ENCODE results near the gene UVSSA.
"Not testable (repeated sequence)": the region's sequence is repeated elsewhere in the genome, so short reads cannot be mapped to it uniquely, and the experiment has no call there.

Gene UVSSA

GRCh38 chr4:1331591-1332353, 15.2 kb upstream of the UVSSA start:
- DNase-seq (ENCODE audit: low read depth), result no peak

- DNase-seq (ENCODE audit: low read depth), result no peak
Observed at GRCh38 chr4:1332686-1333085, 14.3 kb upstream of the UVSSA start.

- DNase-seq (ENCODE audit: low read depth), result no peak
Observed at GRCh38 chr4:1333256-1333655, 13.8 kb upstream of the UVSSA start.

GRCh38 chr4:1333851-1334578, 13.0 kb upstream of the UVSSA start:
- not testable (repeated sequence) for DNase-seq (ENCODE audit: low read depth)

- DNase-seq (ENCODE audit: low read depth), result no peak
Observed at GRCh38 chr4:1334579-1334895, 12.5 kb upstream of the UVSSA start.

GRCh38 chr4:1335193-1335883, 11.7 kb upstream of the UVSSA start:
- DNase-seq (ENCODE audit: low read depth), result not testable (repeated sequence)

- DNase-seq (ENCODE audit: low read depth), result no peak
Observed at GRCh38 chr4:1336088-1336491, 10.9 kb upstream of the UVSSA start.

GRCh38 chr4:1337376-1337831, 9.6 kb upstream of the UVSSA start:
- DNase-seq (ENCODE audit: low read depth), result no peak

- no peak for DNase-seq (ENCODE audit: low read depth)
Observed at GRCh38 chr4:1337951-1338751, 8.9 kb upstream of the UVSSA start.

GRCh38 chr4:1338752-1339414, 8.1 kb upstream of the UVSSA start:
- no peak for DNase-seq (ENCODE audit: low read depth)

- no peak for DNase-seq (ENCODE audit: low read depth)
Observed at GRCh38 chr4:1339489-1339888, 7.5 kb upstream of the UVSSA start.

- DNase-seq (ENCODE audit: low read depth), result no peak
Observed at GRCh38 chr4:1340181-1340747, 6.7 kb upstream of the UVSSA start.

GRCh38 chr4:1340861-1341260, 6.1 kb upstream of the UVSSA start:
- DNase-seq (ENCODE audit: low read depth), result no peak

GRCh38 chr4:1342003-1342402, 5.0 kb upstream of the UVSSA start:
- no peak for DNase-seq (ENCODE audit: low read depth)

GRCh38 chr4:1344696-1345095, 2.3 kb upstream of the UVSSA start:
- no peak for DNase-seq (ENCODE audit: low read depth)

- DNase-seq (ENCODE audit: low read depth), result no peak
Observed at GRCh38 chr4:1345903-1346780, 866 bp upstream of the UVSSA start.

- DNase-seq (ENCODE audit: low read depth), result no peak
Observed at GRCh38 chr4:1347410-1347864, 429 bp downstream of the UVSSA start.

- DNase-seq (ENCODE audit: low read depth), result no peak
Observed at GRCh38 chr4:1348014-1348513, 1.1 kb downstream of the UVSSA start.

GRCh38 chr4:1348746-1349145, 1.7 kb downstream of the UVSSA start:
- no peak for DNase-seq (ENCODE audit: low read depth)

Data from CMK (cell line).